Activated CD4-positive, alpha-beta T cell treated with anti-CD3 and anti-CD28 coated beads for 4 hours (primary cell): ENCODE results near the gene RNLS.

Experiments
- DNase-seq, 2 donors: peaks; one replicate each; pipeline ENCODE4 v3.0.0-alpha.2; 2020

RNLS gene

GRCh38 chr10:88473989-88474883, 108.9 kb downstream of the RNLS start:
- no peak for DNase-seq

DNA sequence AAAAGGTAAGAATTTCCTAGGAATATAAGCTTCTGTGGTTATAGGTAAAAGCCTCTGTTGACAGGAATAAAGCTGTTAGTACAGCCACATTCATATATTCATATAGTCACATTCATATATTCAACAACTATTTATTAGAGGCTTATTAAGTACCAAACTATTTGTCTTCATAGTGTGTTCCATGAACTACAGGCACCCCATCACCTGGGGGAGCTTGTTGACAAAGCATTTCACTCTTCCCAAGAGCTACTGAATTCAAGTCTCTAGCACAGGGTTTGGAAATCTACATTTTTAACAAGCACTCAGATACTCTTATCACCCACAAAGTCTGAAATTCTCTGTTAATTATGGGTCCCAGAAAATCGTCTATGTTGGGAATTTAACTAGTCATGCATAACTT, 110.6 kb downstream of the RNLS start:
- no peak for DNase-seq

DNA sequence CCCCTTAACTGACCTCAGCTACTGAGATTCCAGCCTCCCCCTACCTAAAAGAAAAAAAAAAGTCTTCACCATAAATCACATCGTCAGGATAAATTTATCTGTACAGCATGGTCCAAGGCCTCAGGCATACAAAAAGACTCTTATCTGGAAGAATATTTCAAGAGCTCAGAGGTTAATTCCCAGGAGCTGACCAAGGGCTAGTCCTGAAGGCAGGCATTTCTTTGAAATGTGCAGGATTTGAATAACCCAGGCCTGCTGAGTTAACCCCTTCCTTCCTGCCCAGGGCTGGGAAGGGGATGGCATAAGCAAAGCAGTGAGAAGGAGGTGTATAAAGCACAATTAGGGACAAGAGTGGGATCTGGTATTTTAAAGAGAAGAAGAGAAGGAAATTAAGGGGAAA, 111.2 kb downstream of the RNLS start:
- no peak for DNase-seq

GRCh38 chr10:88467835-88468485, 115.2 kb downstream of the RNLS start:
- DNase-seq = no peak

DNA sequence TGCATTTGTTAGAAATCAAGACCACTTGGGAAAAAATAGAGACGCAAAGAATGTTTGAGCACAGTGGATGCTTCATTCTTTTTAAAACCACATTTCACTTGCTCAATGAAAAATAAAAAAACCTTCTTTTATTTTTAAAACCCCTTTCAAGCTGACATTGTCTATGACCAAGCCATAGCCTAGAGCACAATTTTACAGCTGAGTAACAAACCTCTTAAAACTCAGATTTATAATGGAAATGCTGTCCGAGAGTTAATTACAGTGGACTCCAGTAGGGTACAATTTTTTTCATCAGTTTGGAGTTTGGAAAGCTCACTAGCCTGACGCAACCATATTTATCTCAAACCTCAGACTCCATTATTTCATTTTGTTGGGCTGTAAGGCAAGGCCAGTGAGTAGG, 116.3 kb downstream of the RNLS start:
- no peak for DNase-seq

- DNase-seq = no peak
Measured at GRCh38 chr10:88465765-88466164, 117.4 kb downstream of the RNLS start.

DNA sequence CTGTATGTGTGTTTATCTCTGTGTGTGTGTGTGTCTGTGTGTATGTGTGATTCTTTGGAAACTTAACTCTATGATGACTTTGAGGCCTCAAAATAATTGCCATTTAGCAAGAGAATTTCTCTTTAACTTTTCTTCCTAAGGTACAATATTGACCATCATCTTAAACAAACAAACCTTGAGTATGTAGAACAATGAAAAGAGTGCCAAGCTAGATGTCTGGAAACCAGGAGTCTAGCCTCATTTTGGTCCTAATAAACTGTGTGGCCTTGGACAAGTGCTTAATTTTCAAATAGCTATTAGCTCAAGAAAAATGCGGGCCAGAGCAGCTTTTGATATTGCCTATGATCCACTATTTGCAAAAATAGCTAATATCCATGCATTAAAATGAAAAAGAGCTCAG, 119.3 kb downstream of the RNLS start:
- no peak for DNase-seq

DNA sequence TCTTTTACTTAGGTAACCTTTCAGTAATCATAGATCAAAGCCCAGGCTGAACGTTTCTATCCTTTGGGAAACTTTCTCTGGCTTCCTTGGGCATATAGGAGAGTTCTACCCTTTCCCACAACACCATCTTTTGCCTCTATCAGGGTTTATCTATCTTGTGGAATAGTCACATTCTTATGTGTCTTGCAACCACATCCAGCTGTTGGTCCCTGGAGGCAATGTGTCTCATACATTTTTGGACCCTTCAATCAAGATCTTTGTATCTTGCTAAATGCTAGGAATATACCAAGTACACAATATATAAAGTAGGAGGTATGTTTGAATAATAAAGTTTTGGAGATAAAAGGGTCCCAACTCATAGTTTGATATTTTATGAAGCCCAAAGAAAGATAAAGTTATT, 121.7 kb downstream of the RNLS start:
- DNase-seq = no peak

DNA sequence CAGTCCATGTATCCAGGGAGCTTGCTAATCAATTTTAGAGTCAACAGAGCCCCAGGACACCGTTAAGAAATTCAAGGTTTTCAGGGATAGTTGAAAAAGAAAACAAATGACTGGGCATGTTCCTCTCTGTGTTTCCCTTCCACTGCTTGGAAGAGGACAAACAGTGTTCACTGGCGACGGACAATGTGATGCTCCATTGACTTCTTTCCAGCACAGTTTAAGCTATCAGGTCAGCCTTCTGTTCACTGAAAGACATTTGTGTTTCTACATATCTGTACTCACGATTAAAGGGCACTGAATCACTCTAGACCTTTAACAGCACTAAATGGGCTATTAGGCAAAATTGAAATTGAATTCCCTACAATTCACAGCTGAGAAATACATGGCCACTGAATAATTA, 123.6 kb downstream of the RNLS start:
- DNase-seq = no peak

- DNase-seq = no peak
Measured at GRCh38 chr10:88458209-88458608, 124.9 kb downstream of the RNLS start.

DNA sequence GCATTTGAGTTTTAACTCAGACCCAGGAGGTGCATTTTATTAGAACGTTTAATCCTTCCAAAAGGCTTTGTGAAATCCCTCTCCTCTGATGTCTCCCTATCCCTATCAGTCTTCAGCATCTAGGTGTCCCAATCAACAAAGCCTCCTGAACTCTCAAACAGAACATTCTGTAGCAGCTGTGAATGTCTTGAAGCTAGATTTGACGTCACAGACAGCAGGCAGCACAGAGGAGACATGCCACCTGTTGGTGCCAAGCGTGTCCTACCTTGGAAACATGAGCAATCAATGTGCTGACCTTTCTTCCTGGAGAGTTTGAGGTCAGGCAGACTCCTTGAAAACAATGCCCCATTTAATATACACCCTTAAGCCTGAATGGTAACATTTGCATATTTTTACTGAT, 125.5 kb downstream of the RNLS start:
- no peak for DNase-seq

GRCh38 chr10:88456730-88457129, 126.4 kb downstream of the RNLS start:
- DNase-seq = no peak

- DNase-seq = no peak
Measured at GRCh38 chr10:88455831-88456230, 127.3 kb downstream of the RNLS start.

GRCh38 chr10:88450201-88450600, 132.9 kb downstream of the RNLS start:
- DNase-seq = no peak

GRCh38 chr10:88442716-88443115, 140.4 kb downstream of the RNLS start:
- DNase-seq = no peak

DNA sequence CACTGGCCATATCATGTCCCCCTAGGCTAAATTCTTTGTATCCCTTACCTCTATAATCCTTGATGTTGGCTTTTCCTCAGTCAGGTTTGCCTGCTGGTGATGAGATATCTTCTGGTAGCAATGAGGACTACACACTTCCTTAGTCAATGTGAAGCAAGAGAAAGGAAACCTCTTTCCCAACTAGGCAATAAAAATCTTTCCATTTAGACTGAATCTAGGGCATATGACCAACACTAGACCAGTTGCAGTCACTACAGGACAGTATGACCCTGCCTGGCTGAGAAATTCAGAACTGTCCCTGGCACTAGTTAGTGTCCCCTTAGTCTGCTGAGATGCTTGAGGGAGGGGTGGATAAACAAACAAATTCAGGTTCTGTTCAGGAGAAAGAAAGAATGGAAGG, 142.6 kb downstream of the RNLS start:
- no peak for DNase-seq

GRCh38 chr10:88439932-88440331, 143.2 kb downstream of the RNLS start:
- no peak for DNase-seq

GRCh38 chr10:88437411-88437810, 145.7 kb downstream of the RNLS start:
- DNase-seq = no peak

GRCh38 chr10:88433565-88434186, 149.4 kb downstream of the RNLS start:
- DNase-seq = no peak

GRCh38 chr10:88431103-88431502, 152.0 kb downstream of the RNLS start:
- no peak for DNase-seq

GRCh38 chr10:88428976-88429375, 154.1 kb downstream of the RNLS start:
- DNase-seq = no peak

- DNase-seq = no peak
Measured at GRCh38 chr10:88428442-88428841, 154.7 kb downstream of the RNLS start.

DNA sequence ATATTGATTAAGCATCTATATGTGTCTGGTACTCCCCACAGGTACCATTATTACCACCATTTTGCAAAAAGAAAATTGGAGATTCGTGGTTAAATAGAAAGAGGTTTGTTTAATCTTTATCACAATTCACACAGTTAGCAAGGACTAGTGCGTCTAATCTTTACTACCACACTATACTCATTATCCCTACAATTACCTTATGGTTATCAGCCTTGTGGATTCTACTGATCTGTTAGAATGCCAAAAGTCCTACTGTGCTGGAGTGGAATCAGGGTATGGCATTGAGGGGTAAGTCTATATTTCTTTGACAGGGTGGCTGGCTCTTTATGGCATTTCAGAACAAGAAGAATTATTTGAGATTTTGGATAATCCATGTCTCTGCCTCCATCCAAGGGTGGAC, 156.1 kb downstream of the RNLS start:
- DNase-seq = no peak

DNA sequence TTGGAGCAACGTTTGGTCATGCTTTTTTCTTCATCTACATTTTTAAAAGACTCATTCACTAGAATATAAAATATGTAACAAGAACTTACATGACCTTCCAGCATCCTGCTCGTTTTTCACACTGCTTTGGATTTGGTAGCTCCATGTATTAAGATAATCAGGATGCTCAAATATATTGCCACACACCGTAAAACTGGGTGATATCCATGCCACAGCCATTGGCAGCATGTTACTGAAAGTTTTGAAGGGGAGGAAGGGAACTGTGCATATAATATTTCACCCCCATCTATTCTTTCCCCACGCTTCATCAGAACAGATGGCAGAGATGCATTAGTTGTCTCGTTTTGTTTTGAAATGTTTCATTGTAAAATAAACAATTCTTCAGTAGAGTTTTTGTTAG, 158.2 kb downstream of the RNLS start:
- no peak for DNase-seq
